OCI-LY1 (cell line): ENCODE results near the gene CYP26A1.

Experiments
- EZH2 ChIP-seq: fragments of 200-600 bp; sonication (generic), shearing (Covaris generic); IDR thresholded peaks from 2 replicates; pipeline ENCODE4 v1.8.0; 2017; ENCODE audit warnings: borderline replicate concordance, mixed run types, mild to moderate bottlenecking, antibody characterized with exemption, low read length, moderate library complexity, mixed read lengths
- TF ChIP-seq, protein P1 (sequence below): fragments of 200-600 bp; sonication (generic), shearing (Covaris generic); IDR thresholded peaks from 2 replicates; pipeline ENCODE4 v1.5.1; 2017; ENCODE audit warnings: mild to moderate bottlenecking, antibody characterized with exemption, low read length, moderate library complexity, mixed read lengths

DNA sequence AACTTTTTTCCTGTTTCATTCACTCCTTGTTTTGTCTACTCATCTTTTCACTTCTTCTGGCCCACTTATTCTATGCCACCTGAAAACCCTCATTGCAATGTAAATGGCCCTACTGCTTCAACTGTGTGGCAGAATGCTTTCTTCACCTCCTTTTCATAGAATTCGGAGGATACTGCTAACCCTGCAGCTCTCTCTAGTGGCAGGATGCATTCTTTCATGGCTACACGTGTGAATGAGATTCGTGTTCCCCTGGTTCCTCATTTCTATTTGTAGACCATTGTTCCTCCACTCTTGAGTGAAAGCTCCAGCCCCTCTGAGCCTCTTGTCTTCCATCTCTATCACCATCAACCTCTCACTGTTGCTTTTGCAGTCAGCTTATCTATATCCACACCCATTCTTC lies 34.0 kb upstream of the CYP26A1 start:
- no peak for TF ChIP-seq EZH2
- TF ChIP-seq, protein P1, sequence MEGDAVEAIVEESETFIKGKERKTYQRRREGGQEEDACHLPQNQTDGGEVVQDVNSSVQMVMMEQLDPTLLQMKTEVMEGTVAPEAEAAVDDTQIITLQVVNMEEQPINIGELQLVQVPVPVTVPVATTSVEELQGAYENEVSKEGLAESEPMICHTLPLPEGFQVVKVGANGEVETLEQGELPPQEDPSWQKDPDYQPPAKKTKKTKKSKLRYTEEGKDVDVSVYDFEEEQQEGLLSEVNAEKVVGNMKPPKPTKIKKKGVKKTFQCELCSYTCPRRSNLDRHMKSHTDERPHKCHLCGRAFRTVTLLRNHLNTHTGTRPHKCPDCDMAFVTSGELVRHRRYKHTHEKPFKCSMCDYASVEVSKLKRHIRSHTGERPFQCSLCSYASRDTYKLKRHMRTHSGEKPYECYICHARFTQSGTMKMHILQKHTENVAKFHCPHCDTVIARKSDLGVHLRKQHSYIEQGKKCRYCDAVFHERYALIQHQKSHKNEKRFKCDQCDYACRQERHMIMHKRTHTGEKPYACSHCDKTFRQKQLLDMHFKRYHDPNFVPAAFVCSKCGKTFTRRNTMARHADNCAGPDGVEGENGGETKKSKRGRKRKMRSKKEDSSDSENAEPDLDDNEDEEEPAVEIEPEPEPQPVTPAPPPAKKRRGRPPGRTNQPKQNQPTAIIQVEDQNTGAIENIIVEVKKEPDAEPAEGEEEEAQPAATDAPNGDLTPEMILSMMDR: peak; percentile 58
